Measurements from ENCODE around the gene SCML1. TPM values are rescaled to one million over a fixed set of nuclear protein-coding genes. Genes with fewer than 3 reads are reported as not detected.

Gene SCML1
- polyA plus RNA-seq, 4 donors = 19.3 to 24.5 (median 22.0) TPM

- peak in 3 of 4 donors; percentile 7 to 12 (median 8) for DNase-seq (ENCODE audit: low read depth in 4 of 4, low spot score in 3 of 4)
These were observed 51.1 kb downstream of the SCML1 start for GRCh38 chrX:17788439-17788838.

DNA sequence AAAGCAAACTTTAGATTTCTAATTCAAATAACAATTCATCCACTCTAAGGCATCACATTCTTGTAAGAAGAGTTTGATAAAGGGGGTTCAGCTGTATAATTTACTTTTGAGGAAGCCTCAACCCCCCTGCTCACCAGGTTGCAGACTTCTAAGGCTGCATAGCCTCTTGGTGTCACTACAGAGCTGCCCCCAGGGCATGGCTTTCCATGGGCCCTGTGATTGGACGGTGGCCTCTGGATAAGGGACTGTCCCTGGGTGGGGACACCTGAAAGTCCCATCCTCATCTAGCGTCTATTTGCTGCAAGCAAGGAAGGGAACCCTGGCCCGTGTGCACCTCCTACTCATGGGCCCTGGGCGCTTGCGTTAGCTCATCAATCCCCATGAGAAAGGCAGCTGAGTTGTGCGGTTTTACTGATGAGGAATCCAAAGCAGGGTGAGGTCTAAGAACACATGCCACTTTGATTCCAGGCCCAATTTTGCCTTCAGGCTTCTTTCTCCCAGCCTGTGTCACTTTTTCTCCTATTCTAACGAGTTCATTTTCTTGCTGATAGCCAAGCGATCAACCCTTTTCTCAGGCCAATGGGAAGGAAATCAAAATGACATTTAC, 51.8 kb downstream of the SCML1 start:
- no peak for DNase-seq (ENCODE audit: low read depth in 4 of 4, low spot score in 3 of 4)

DNA sequence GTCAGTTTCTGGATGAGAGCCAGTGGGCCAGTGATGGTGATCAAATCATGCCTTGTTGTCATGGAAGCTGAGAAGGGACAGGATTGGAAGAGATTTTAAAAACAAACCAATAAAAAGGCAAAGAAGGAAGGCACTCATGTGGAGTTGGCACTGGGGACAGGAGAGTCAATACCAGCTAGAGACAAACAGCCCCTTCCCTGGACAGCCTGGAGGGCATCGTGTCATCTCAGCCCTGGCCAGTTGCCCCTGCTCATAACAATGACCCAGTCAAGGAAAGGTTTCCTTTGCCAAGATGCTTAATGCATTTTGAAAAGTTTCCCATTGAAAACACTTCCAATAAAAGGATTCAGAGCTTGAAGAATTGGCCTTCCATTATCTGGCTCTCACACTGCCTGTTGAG, 55.5 kb downstream of the SCML1 start:
- DNase-seq (ENCODE audit: low read depth in 4 of 4, low spot score in 3 of 4) = no peak

GRCh38 chrX:17798921-17799320, 61.6 kb downstream of the SCML1 start:
- DNase-seq (ENCODE audit: low read depth in 4 of 4, low spot score in 3 of 4) = no peak

DNA sequence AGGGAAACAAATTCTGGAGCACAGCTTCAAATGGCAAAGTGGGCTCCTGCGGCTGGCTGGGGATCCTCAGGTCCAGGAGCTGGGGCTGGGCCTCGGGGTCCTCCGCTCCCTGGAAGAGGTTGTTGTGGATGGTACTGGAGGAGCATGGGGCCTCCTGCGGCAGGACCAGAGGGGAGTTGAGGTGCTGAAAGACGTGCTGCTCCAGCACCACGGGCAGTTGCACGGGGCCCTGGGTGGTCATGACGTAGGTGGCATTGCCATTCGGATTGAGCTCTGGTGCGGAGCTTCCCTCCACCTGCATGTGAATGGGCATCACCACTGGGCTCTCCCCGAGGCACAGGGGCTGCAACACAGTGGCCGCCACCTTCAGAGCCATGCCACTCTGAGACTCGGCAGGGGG, 64.1 kb downstream of the SCML1 start:
- no peak for DNase-seq (ENCODE audit: low read depth in 4 of 4, low spot score in 3 of 4)

DNA sequence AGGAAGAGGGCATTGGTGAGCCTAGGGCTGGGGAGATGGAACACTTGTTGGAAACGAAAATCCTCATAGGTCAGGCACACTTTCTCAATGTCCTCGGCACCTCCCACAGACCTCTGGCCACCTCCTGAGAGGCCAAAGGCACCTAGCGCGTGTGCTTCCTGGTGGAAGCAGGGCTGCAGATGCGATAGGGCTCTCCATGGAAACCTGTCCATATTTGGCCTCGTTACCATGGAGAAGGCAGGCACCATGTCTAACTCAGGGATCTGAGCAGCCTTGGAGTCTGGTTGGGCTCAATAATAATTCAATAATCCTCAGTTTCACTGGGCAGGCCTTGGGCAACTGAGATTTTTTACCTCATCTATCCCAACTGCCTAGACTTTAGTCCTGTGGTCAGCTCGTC, 65.5 kb downstream of the SCML1 start:
- no peak for DNase-seq (ENCODE audit: low read depth in 4 of 4, low spot score in 3 of 4)

DNA sequence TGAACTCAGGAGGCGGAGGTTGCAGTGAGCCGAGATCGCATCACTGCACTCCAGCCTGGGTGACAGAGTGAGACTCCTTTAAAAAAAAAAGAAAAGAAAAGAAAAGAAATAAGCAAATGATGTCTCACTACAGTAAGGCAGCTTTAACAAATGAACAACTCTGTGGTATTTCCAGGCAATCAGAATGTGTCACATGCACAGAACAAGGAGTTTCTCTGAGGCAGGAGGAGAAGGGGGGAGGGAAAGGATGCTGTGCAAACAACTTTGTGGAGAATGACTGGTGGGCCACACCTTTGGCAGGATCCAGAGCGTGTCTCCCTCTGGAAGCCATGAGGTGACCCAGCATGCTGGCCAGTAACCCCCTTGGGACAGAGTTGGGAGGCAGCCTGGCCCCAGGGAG, 66.2 kb downstream of the SCML1 start:
- DNase-seq (ENCODE audit: low read depth in 4 of 4, low spot score in 3 of 4) = no peak

Other genes starting within 250 kb of the SCML1 start
- gene RAI2, start 123.8 kb downstream of the SCML1 start, polyA plus RNA-seq (ENCODE audit: insufficient read length in 4 of 4) = 10 to 100 TPM; 11.8 to 15.1 (median 14.8) TPM

Measured in right renal pelvis (tissue), 4 donors.